GM18858 (cell line): ENCODE results near the gene NTNG2.

ENCODE experiments used
- ATAC-seq: cut with Tn5 transposase; IDR thresholded peaks from one replicate; pipeline ENCODE4 v1.9.1; 2021; ENCODE audit not compliant: unreplicated experiment

Gene NTNG2

DNA sequence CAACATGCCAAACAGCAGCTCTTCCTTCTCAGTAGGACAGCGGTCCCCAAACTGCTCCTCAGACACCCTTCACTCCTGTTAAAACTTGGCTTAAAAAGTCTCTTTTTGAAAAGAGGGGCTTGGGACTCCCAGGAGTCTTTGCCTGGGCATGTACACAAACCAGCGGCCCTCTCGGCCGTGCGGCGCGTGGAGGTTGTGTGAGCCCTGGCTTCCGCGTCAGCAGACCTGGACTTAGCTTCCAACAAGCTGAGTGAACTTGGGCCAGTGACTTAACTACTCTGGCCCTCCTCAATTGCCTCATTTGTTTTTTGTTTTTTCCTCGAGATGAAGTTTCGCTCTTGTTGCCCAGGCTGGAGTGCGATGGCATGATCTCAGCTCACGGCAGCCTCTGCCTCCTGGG lies 15.3 kb upstream of the NTNG2 start:
- no peak for ATAC-seq

DNA sequence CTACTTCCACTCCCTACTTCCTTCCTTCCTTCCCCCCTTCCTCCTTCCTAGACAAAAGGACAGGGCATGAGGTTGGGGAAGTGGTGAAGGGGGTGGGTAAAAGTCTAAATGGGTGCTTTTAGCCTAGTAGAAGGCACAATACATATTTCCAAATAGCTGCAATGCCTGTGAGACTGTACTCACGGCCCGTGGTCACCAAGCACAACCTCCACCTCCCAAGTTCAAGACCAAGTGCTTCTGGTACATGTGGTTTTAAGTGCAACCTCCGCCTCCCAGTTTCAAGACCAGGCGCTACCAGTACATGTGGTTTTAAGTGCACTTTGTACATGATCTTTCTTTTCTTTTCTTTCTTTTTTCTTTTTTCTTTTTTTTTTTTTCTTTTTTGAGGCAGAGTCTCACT lies 14.5 kb upstream of the NTNG2 start:
- ATAC-seq: no peak

DNA sequence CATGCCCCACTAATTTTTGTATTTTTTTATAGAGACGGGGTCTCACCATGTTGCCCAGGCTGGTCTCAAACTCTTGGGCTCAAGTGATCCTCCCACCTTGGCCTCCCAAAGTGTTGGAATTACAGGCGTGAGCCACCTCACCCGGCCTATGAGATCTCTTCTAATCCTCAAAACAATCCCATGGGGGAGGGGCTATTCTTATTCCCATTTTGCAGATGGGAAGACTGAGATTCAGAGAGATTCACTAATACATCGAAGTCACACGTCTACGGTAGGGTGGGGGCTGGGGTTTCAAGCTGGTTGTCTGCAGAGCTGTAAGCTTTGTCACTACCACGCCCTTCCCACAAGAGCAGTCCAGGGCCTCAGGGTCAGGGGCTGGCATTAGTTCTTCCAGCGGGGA lies 14.0 kb upstream of the NTNG2 start:
- no peak for ATAC-seq

DNA sequence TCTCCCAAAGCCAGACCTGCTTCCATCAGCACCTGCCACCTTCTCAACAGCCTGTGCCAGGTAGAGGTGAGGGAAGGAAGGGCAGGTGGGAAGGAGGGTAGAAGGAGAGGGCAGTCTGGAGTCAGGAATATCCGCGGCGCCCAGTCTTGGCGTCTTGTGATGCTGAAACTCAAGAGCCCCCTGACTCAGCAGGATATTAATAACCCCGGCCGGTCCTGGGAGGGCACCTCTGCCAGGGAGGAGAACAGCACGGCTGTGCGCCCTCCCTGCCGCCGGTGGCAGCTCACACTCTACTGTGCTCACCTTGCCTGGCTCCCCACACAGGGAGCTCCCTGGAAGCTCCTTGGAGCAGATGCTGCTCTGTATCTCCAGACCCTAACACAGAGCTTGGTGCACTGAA lies 11.6 kb upstream of the NTNG2 start:
- no peak for ATAC-seq

DNA sequence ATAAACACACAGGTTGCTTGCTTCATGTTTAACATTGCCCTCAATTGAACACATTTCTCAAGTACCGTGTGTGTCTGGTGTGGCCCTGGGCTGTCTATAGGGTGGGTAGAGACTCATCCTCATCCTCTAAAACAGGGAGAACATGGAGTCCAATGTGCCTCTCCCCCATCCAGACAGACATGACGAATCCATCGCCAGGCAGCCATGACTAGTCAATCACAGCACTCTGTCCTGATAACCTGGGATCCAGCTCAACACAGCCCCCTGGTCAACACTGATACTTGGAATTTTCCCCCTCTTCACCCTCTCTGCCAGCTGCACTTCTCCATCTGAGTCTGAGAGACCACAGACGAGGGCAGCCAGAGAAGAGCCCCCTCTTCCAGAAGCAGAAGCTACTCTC lies 10.7 kb upstream of the NTNG2 start:
- no peak for ATAC-seq

DNA sequence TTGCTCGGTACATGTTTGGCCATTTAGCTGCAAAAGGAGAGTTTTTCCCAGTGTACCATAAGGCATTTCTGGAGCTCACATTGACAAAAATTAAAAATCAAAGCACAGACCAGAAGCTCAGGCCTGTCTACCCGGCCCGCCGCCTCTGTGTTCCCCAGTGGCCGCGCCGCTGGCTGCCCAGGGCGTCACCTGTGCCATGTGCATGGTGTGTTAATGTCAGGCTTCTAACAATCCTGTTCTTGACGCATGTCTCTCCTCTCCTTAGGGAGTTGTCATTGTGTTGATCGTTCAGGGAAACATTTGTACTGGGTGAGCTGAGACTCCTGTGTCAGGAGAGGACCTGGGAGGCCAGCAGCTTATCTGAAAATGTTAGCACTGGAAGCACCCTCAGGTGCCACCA lies 9.6 kb upstream of the NTNG2 start:
- no peak for ATAC-seq

DNA sequence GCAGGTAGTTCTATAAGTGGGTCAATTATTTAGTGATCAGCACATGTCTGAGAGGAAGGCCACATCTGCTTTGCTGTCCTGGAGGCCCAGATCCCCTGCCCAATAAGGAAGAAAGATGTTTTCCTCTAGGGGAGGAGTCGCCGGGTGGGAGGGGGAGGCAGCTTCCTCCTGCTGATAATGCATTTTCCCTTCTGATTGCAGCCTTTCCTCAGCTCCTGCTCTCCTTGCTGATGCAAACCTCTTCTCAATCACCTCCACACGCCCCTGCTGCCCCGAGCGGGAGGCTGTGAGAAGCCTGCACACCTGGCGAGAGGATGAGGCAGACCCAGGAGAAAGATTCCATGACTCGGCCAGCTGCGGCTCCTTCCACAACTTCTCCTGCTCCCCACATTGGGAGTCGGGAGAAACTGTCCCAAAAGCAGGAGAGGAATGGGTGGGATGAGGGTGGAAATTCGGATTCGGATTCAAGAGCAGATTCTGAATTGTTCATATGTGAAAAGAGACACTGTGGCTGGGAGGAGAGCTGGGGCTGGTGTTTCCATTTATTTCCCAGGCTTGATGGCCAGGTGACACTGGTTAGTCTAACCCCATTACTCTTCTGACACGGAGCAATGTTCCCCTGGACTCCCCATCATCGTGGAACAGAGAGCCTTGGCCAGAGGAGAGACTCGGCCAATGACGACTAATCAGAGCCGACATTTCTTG lies 6.8 kb upstream of the NTNG2 start:
- ATAC-seq: no peak

DNA sequence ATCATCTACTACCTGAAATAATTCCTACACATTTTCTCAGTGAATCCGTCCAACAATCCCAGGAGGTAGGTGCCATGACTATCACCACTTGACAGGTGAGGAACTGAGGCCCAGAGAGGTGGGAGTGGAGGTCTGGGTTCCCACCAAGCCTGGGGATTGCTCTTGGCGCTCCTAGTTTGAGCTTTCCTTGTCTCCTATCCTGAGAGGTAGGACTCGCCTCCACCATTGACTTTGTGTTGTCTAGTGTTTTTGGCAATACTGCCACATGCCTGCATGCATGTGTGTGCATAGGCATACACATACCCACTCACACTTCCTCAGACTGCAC lies 6.3 kb upstream of the NTNG2 start:
- no peak for ATAC-seq

DNA sequence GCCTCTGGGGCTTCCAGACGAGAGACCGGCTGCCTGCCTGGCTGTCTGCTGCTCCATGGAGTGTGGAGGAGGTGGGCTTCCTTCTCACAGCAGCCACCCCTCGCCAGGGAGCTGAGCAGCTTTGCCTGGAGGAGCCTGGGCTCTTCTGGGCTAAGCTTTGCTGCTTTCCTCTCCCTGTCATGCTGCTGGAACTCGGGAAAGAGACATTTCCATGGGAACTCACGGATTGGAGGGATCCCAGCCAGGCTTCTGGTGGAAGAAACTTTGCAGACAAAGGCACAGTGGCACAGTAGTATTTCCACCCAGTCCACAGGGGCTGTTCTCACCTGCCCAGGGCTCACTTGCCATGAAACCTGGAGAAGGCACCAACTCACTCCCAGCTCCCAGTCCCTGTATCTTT lies 5.6 kb upstream of the NTNG2 start:
- no peak for ATAC-seq

DNA sequence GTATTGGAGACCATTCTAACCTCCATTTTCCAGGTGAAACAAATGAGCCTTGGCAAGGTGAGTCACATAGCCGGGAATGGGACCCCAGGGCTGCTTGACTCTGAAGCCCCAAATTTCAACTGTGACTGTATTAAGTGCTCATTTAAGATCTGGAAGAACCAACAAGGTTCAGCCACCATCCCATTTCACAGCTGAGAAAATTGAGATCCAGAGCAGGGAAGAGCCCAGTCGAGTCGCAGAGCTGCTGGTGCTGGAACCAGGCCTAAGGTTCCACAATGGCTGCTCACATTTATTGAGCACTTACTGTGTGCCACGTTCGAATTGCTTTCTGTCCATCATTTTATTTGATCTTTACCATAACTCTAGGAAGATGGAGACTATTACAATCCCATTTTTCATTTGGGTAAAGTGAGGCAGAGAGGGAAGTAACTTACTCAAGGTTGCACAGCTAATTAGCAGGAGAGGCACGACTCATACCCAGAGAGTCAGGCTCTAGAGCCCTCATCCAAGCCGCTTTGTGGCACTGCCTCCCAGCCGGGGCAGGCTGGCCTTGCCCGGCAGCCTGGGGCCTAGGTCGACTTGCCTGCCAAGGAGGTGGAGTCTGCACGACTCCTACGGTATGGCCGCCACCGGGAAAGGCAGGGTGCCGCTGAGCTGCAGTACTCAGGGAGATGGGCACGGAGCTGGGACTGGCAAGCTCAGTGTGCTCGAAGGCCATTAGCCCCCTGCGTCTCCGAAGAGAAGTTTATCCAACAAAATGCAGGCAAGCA lies 4.3 kb upstream of the NTNG2 start:
- ATAC-seq: no peak

DNA sequence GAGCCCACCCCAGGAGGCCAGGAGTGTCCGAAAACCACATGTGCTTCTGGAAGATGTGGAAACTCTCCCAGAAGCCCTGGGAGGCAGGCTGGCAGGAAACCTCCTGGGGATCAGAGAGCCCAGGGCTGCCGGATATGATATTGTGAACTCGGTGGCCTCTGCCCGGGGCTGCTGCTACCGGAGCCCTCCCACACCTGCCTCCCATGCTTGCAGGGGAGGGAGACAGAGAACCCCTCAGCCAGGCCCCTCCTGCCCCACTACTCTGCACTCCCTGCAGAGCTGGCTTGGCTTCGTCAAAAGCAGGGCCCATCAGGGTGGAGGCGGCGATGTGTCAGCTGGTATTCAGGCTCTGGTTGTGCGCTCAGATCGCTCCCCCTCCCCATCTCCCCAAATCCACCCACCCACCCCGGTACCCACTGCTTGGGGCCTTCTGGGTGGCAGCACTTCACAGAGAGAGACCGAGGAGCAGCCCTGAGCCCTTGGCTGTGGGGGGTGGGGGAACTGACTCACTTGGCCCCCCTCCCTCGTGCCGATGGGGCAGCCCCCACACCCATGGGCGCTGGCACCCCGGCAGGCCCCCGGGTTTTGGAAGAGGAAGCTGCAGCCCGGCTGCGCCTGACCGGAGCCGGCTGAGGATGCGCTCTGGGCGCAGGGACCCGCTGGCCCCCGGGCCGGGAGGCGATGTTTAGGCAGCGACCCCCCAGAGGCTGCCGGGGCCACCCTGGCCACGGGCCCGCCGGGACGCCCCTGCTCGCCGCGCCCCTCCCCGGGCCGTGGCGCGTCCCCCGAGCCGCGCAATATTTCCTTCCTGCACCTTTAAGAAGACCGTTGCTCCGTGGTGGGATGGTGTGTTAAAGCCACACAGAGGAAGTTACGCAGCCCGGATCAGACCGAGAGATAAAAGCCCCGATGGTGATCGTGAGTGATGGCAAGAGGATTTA lies 786 bp upstream of the NTNG2 start:
- ATAC-seq: no peak

DNA sequence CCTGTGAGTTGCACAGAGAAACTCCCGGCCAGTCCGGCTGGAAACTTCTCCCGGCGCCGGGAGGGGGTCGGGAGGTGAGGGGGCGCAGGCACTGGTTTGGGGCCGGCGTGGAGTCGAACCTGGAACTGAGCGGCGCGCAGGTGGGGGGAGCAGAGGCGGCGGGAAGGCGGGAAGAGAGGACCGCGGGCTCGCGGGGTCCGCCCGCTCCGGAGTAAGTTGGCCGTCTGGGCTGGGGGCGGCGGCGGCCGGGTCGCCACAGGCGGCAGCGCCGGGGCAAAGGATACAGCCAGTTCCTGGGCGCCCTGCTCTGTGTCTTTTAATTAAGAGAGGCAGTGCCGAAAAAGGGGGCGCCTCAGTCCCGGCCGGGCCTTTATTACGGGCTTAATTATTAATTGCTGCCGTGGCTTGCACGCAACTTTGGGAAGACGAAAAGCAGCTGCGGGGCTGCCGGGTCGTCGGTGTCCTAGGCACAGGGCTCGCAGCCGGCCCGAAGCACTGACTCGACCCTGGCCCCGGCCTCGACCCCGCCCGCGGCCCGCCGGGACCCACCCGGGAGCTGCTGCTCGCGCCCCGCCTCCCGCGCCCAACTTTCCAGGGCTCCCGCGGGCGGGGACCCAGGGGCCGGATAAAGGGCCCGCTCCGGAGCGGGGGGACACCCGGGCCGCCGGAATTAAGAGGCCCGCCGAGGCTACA lies 1.1 kb downstream of the NTNG2 start:
- no peak for ATAC-seq

DNA sequence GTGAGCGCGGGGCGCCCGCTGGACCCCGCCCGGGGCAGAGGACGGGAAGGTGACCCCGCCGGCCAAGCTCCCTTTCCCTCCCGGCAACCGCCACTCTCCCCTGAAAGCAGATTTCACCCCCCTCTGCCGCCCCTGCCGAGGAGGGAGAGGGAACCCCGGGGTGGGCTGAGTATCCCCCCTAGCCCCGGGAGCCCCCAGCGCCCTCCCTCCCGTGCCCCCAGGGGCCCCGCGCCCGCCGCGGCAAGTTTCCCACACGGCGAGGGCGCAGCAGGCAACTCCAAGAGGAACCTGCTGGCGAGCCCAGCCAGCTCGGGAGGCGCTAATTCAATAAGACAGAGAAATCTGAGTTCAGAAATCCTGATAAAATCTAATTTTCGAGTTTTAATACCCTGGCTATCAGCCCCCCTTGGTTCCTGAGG lies 1.6 kb downstream of the NTNG2 start:
- ATAC-seq: no peak

DNA sequence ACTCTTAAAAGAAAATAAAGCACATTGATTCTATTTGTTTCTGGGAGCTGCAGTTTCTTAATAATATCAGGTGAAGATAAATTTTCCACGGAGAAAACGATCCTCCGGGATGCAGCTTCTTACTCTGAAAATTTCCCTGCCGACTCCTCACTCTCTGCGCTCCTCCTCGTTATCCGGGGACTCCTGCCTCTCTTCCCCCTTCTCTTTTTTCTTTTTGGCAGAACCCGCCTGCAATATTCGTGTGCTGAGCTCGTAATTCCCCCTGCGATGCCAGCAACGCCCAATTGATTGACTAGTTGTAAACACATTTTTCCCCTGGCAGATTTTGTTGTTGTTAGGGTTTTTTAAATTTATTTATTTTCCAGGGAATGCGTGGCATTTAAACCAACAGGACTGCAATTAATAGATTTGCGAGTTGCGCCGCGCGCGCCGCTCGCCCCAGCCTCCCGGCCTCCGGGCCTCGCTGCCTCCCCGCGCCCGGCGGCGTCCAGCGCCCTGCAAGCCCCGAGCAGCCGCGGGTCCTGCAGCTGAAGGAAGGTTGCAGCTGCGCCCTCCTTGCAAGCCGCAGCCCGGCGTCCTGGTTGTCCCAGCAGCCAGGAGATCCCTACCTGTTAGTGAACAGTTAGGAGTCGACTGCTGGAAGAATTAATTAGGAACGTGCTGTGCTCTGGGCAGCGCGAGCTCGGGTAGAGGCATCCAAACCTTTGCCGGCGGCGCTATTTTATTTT lies 2.2 kb downstream of the NTNG2 start:
- no peak for ATAC-seq

DNA sequence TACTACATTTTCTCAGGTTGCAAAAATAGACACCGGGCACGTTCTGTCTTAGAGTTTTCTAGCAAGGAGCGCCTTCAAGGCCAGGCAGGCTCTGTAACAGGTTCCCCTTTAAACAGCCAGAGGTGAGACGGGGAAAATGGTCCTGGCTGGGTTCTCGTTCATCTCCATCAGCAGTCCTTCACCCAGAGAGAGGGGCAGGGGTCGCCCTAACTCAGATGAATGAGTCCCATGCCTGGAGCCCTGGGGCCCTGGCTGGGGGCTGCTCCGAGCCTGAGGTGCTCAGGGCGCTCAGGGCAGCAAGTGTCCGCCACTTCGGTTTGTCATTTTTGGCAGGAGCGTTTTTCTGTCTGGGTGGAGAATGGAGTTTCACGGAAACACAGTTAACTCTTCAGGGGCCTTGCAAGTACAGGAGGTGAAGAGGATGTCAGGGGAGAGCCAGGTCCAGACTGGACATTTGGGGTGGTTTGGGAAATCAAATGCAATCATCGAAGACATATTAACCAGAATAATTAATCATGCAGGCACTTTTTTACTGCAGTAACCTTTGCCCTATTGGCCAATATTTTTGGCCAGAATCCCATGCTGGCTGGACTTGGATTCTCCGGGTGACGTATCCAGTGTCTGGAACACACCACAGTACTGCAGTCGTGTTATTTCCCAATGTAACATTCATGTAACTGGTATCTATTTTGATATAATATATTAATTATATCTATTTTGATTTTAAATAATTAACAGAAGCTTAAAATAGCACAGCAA lies 2.9 kb downstream of the NTNG2 start:
- ATAC-seq: no peak

DNA sequence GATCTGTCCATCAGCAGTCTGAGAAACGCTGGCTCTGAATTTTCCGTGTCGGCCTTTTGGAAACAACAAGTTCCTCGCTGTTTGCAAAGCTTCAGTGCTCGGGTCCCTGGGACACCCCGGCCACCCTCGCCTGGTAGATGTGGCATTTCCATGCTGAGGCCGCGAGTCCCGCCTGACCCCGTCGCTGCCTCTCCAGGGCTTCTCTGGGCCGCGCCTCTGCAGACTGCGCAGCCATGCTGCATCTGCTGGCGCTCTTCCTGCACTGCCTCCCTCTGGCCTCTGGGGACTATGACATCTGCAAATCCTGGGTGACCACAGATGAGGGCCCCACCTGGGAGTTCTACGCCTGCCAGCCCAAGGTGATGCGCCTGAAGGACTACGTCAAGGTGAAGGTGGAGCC lies 4.7 kb downstream of the NTNG2 start:
- ATAC-seq: no peak

DNA sequence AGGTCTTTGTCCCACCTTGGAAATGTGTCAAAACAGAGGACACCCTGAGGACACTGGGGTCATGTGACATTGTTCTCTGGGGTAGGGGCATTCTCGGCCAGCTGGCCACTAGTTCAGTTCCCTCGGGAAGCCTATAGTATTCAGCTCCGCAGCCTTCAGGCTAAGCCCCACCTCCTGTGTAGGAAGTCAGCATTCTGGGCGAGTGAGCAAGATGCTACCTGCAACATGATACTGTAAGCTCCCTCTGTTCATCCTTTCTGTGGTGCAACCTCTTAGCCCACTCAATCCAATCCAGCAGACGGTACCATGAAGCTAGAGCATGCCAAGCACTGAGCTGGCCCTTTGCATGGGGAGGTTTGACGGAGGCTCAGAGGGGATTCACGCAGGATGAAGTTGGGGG lies 5.3 kb downstream of the NTNG2 start:
- no peak for ATAC-seq

DNA sequence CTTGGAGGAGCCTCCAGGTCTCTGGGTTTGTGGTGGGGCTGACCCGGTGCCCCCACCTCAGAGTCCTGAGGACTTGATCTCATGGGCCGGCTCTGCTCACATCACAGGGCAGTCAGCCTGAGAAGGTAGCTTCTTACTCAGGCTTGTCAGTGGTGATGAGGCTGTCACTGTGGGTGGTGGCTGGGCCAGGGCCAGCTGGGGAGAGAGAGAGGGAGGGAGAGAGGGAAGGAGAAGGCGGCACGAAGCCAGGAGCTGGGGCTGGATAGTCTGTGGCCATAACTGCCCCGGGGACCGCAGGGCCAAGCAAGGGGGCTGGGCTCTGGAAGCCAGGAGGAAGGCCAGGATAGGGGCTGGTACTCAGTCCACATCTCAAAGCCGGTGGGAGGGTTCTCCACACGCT lies 6.5 kb downstream of the NTNG2 start:
- no peak for ATAC-seq

DNA sequence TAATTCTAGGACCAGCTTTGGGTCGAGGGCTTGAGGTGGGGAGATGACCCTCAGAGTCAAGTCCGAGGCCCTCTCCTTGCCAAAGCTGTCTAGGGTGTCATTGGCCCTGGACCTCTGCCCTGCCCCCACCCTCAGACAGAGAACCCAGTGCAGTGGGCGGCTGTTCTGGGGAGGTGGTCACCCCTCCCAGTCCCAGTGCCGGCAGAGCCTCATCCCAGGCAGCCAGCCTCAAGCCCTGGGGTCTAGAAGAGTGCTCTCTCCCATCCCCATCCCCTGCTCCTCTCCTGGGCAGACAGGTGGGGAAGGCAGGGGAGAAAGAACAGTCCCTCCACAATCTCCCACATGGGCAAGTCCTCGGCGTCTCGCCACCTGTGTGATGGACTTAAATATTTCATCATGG lies 7.0 kb downstream of the NTNG2 start:
- no peak for ATAC-seq
